Neural cell (in vitro differentiated cells): ENCODE results near the gene ADAT3. TPM values are rescaled to one million over a fixed set of nuclear protein-coding genes. Genes with fewer than 3 reads are reported as not detected.

Source experiments
- H2AFZ ChIP-seq: fragments of 200-600, 300-800 bp; sonication (generic), shearing (Covaris generic); 2 replicates; pipeline ENCODE4 v1.6.0; 2014; ENCODE audit warnings: low read depth, mild to moderate bottlenecking, antibody characterized with exemption, low read length, moderate library complexity
- H3F3A ChIP-seq: fragments of 200-600 bp; shearing (Covaris generic); 2 replicates; pipeline ENCODE4 v1.6.1; 2016; ENCODE audit warnings: mild to moderate bottlenecking, moderate library complexity, mixed read lengths, antibody characterized with exemption, low read length; ENCODE audit not compliant: insufficient read depth, poor library complexity, severe bottlenecking
- H3K27ac ChIP-seq: fragments of 200-600, 300-800 bp; sonication (generic), shearing (Covaris generic); 2 replicates; pipeline ENCODE4 v1.5.1; 2014; ENCODE audit warnings: mild to moderate bottlenecking, low read length, moderate library complexity
- H3K27me3 ChIP-seq: fragments of 300-800, 200-600 bp; sonication (generic), shearing (Covaris generic); 2 replicates; pipeline ENCODE4 v1.6.0; 2014; ENCODE audit warnings: mild to moderate bottlenecking, low read depth, low read length, moderate library complexity; ENCODE audit not compliant: insufficient read depth
- H3K36me3 ChIP-seq: fragments of 300-800, 200-600 bp; sonication (generic), shearing (Covaris generic); 2 replicates; pipeline ENCODE4 v1.5.1; 2014; ENCODE audit warnings: mild to moderate bottlenecking, antibody characterized with exemption, low read length, moderate library complexity; ENCODE audit not compliant: insufficient read depth
- H3K4me2 ChIP-seq: fragments of 300-800, 200-600 bp; sonication (generic), shearing (Covaris generic); 2 replicates; pipeline ENCODE4 v1.6.0; 2014; ENCODE audit warnings: mild to moderate bottlenecking, low read length
- H3K4me3 ChIP-seq: fragments of 300-800, 200-600 bp; sonication (generic), shearing (Covaris generic); 2 replicates; pipeline ENCODE4 v1.5.1; 2014; ENCODE audit warnings: mild to moderate bottlenecking, low read length, moderate library complexity
- H3K79me2 ChIP-seq: fragments of 200-600 bp; shearing (Covaris generic); replicated peaks from 2 replicates; pipeline ENCODE4 v1.6.0; 2014; ENCODE audit warnings: mild to moderate bottlenecking, low read length, moderate library complexity; ENCODE audit not compliant: insufficient read depth
- H3K9ac ChIP-seq: fragments of 300-800, 200-600 bp; sonication (generic), shearing (Covaris generic); 2 replicates; pipeline ENCODE4 v1.6.1; 2016; ENCODE audit warnings: mild to moderate bottlenecking, low read length, mixed read lengths
- H3K9me2 ChIP-seq: fragments of 200-600 bp; shearing (Covaris generic); 2 replicates; pipeline ENCODE4 v1.6.1; 2016; ENCODE audit warnings: mild to moderate bottlenecking, low read length, mixed read lengths; ENCODE audit not compliant: insufficient read depth
- H3K9me3 ChIP-seq: fragments of 200-600, 300-800 bp; sonication (generic), shearing (Covaris generic); 2 replicates; pipeline ENCODE4 v1.6.1; 2016; ENCODE audit warnings: mild to moderate bottlenecking, mixed run types, low read length, moderate library complexity, mixed read lengths
- H4K20me1 ChIP-seq: fragments of 200-600 bp; shearing (Covaris generic); 2 replicates; pipeline ENCODE4 v1.6.1; 2016; ENCODE audit warnings: mild to moderate bottlenecking, mixed run types; ENCODE audit not compliant: insufficient read depth
- EP300 ChIP-seq: fragments of 450-650 bp; conservative IDR thresholded peaks from 2 replicates; pipeline ENCODE4 v1.6.1; 2014; ENCODE audit warnings: antibody characterized with exemption, mild to moderate bottlenecking, moderate library complexity; ENCODE audit not compliant: poor library complexity, severe bottlenecking
- EZH2 ChIP-seq: fragments of 200-600, 300-800 bp; shearing (Covaris generic), sonication (generic); IDR thresholded peaks from 2 replicates; pipeline ENCODE4 v1.6.1; 2014; ENCODE audit warnings: antibody characterized with exemption, low read length, borderline replicate concordance, mild to moderate bottlenecking; ENCODE audit not compliant: insufficient read depth, poor library complexity, severe bottlenecking
- MXI1 ChIP-seq: fragments of 450-650 bp; conservative IDR thresholded peaks from 2 replicates; pipeline ENCODE4 v1.6.1; 2014; ENCODE audit warnings: antibody characterized with exemption, mild to moderate bottlenecking; ENCODE audit not compliant: poor library complexity, severe bottlenecking
- POLR2AphosphoS5 ChIP-seq: IDR thresholded peaks from 2 replicates; pipeline ENCODE4 v1.6.1; 2012
- RAD21 ChIP-seq: fragments of 450-650 bp; conservative IDR thresholded peaks from 2 replicates; pipeline ENCODE4 v1.6.1; 2014; ENCODE audit warnings: antibody characterized with exemption, mild to moderate bottlenecking, moderate library complexity
- SMC3 ChIP-seq: fragments of 450-650 bp; conservative IDR thresholded peaks from 2 replicates; pipeline ENCODE4 v1.6.1; 2014; ENCODE audit warnings: antibody characterized with exemption, mild to moderate bottlenecking, moderate library complexity; ENCODE audit not compliant: poor library complexity
- TAF1 ChIP-seq: IDR thresholded peaks from 2 replicates; pipeline ENCODE4 v1.6.1; 2012; ENCODE audit warnings: low read depth
- polyA plus RNA-seq: library from polyadenylated mRNA; depleted of rRNA; stranded (reverse); fragments of >200 nt; gene quantifications from 2 replicates; pipeline ENCODE4 v1.2.3, GENCODE V29; 2014
- TF ChIP-seq, protein P1 (sequence below): IDR thresholded peaks from 2 replicates; pipeline ENCODE4 v1.6.1; 2012; ENCODE audit warnings: borderline replicate concordance
- TF ChIP-seq, protein P2 (sequence below): fragments of 450-650 bp; IDR thresholded peaks from 2 replicates; pipeline ENCODE4 v1.5.1; 2014; ENCODE audit warnings: antibody characterized with exemption, mild to moderate bottlenecking, moderate library complexity; ENCODE audit not compliant: poor library complexity, severe bottlenecking

ADAT3 gene
- polyA plus RNA-seq, 1 donor from 2014 or later = 1.6 TPM

DNA sequence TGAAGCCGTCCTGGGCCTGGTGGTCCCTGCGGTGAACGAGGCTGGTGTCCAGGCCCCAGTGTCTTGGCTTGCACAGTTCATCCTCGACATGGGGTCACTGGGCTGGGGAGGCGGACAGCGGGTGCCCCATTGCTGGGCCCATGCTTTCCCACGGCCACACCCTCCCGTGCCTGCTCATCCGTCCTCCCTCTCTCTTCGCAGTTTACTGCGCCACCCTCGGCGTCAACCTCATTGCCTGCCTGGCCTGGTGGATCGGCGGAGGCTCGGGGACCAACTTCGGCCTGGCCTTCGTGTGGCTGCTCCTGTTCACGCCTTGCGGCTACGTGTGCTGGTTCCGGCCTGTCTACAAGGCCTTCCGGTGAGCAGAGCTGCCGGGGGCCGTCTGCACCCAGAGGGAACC, 12.7 kb downstream of the ADAT3 start:
- H2AFZ ChIP-seq = no peak overlapping the region
- no peaks in the 10 kb centered on the region for H3K9me3 ChIP-seq
- H4K20me1 ChIP-seq = peaks cover 3% of the 10 kb centered on the region
- H3K36me3 ChIP-seq = no peaks in the 10 kb centered on the region
- no peak overlapping the region for H3K9ac ChIP-seq
- H3K4me2 ChIP-seq = no peak overlapping the region
- no peaks in the 10 kb centered on the region for H3F3A ChIP-seq
- no peaks in the 10 kb centered on the region for H3K27me3 ChIP-seq
- H3K9me2 ChIP-seq = no peaks in the 10 kb centered on the region
- H3K79me2 ChIP-seq = no peaks in the 10 kb centered on the region
- H3K27ac ChIP-seq = no peak overlapping the region
- no peak overlapping the region for H3K4me3 ChIP-seq
- TF ChIP-seq SMC3 (no peak), POLR2AphosphoS5 (no peak), EZH2 (no peak), EP300 (no peak), RAD21 (no peak), MXI1 (no peak), TAF1 (no peak)
- TF ChIP-seq, protein P1, sequence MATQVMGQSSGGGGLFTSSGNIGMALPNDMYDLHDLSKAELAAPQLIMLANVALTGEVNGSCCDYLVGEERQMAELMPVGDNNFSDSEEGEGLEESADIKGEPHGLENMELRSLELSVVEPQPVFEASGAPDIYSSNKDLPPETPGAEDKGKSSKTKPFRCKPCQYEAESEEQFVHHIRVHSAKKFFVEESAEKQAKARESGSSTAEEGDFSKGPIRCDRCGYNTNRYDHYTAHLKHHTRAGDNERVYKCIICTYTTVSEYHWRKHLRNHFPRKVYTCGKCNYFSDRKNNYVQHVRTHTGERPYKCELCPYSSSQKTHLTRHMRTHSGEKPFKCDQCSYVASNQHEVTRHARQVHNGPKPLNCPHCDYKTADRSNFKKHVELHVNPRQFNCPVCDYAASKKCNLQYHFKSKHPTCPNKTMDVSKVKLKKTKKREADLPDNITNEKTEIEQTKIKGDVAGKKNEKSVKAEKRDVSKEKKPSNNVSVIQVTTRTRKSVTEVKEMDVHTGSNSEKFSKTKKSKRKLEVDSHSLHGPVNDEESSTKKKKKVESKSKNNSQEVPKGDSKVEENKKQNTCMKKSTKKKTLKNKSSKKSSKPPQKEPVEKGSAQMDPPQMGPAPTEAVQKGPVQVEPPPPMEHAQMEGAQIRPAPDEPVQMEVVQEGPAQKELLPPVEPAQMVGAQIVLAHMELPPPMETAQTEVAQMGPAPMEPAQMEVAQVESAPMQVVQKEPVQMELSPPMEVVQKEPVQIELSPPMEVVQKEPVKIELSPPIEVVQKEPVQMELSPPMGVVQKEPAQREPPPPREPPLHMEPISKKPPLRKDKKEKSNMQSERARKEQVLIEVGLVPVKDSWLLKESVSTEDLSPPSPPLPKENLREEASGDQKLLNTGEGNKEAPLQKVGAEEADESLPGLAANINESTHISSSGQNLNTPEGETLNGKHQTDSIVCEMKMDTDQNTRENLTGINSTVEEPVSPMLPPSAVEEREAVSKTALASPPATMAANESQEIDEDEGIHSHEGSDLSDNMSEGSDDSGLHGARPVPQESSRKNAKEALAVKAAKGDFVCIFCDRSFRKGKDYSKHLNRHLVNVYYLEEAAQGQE = no peak
- TF ChIP-seq, protein P2, sequence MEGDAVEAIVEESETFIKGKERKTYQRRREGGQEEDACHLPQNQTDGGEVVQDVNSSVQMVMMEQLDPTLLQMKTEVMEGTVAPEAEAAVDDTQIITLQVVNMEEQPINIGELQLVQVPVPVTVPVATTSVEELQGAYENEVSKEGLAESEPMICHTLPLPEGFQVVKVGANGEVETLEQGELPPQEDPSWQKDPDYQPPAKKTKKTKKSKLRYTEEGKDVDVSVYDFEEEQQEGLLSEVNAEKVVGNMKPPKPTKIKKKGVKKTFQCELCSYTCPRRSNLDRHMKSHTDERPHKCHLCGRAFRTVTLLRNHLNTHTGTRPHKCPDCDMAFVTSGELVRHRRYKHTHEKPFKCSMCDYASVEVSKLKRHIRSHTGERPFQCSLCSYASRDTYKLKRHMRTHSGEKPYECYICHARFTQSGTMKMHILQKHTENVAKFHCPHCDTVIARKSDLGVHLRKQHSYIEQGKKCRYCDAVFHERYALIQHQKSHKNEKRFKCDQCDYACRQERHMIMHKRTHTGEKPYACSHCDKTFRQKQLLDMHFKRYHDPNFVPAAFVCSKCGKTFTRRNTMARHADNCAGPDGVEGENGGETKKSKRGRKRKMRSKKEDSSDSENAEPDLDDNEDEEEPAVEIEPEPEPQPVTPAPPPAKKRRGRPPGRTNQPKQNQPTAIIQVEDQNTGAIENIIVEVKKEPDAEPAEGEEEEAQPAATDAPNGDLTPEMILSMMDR = no peak

DNA sequence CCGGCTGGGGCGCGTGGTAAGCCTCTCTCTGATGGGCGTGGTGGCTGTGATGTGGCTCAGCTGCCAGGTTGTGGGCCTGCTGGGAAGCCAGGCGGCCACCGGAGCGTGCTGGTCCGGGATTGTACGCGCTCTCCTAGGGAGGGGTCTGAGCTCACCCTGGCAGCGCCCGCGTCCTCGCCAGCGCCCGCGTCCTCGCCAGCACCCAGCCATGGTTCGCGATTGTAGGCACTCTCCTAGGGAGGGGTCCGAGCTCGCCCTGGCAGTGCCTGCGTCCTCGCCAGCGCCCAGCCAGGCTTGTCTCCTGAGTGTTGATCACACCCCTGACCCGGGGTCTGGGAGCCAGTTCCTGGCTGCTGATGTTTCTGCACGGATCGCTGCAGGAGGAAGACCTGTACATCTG, 13.8 kb downstream of the ADAT3 start:
- H3K27ac ChIP-seq = no peak overlapping the region
- H3F3A ChIP-seq = no peaks in the 10 kb centered on the region
- H3K4me2 ChIP-seq = no peak overlapping the region
- no peaks in the 10 kb centered on the region for H3K27me3 ChIP-seq
- H3K9ac ChIP-seq = no peak overlapping the region
- no peak for TF ChIP-seq EP300
- H4K20me1 ChIP-seq = no peaks in the 10 kb centered on the region
- no peaks in the 10 kb centered on the region for H3K9me2 ChIP-seq
- H3K9me3 ChIP-seq = no peaks in the 10 kb centered on the region
- no peaks in the 10 kb centered on the region for H3K36me3 ChIP-seq
- H3K79me2 ChIP-seq = no peaks in the 10 kb centered on the region
- H3K4me3 ChIP-seq = no peak overlapping the region
- no peak overlapping the region for H2AFZ ChIP-seq

DNA sequence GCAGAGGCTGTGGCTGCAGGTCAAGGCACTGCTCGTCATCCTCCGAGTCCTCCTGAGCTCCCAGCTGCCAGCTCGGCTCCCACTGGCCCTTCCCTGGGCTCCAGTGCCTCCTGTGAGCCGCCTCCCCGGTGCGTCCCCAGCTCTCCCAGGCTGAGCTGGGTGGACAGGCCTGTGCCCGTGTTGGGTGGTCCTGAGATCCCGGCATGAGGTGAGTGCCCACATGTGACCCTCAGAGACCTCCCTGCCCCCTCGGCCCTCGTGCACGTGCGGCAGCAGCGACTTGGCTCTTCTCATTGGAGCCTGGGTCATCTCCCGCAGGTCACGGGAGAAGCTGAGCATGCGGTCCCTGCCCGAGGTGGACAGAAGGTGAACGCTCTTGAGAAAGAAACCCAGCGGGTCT, 15.4 kb downstream of the ADAT3 start:
- H3K36me3 ChIP-seq = no peaks in the 10 kb centered on the region
- H3K27ac ChIP-seq = no peak overlapping the region

More for the DNA sequence above, 15.4 kb downstream of the ADAT3 start:
- Histone ChIP-seq H3K9me3 (no peaks in the 10 kb centered on the region), H3F3A (no peaks in the 10 kb centered on the region), H3K9ac (no peak overlapping the region), H2AFZ (no peak overlapping the region), H3K4me2 (no peak overlapping the region), H3K9me2 (no peaks in the 10 kb centered on the region), H4K20me1 (no peaks in the 10 kb centered on the region), H3K4me3 (no peak overlapping the region), H3K27me3 (no peaks in the 10 kb centered on the region), H3K79me2 (no peaks in the 10 kb centered on the region)
- TF ChIP-seq MXI1 (no peak), EP300 (no peak), POLR2AphosphoS5 (no peak), SMC3 (no peak), EZH2 (no peak)
- TF ChIP-seq, protein P1 = no peak
- TF ChIP-seq, protein P2 = no peak
